Vagina (tissue), 2 donors: ENCODE data around the gene FRMPD2. TPM values are rescaled to one million over a fixed set of nuclear protein-coding genes. Genes with fewer than 3 reads are reported as not detected.

Experiments
- DNase-seq, 2 donors: peaks; one replicate each; pipeline ENCODE4 v3.0.0-alpha.2; 2017; ENCODE audit errors: extremely low spot score in 2 of 2
- H3K27ac ChIP-seq: fragments of 200-600 bp; sonication (generic); one replicate; pipeline ENCODE4 v1.5.1; 2019
- H3K27me3 ChIP-seq: fragments of 200-600 bp; sonication (generic); one replicate; pipeline ENCODE4 v1.5.1; 2019
- H3K36me3 ChIP-seq, 2 donors: fragments of 200-600 bp; sonication (generic); one replicate each; pipeline ENCODE4 v1.5.1; 2017 to 2019
- H3K4me1 ChIP-seq: fragments of 200-600 bp; sonication (generic); one replicate; pipeline ENCODE4 v1.5.1; 2019
- H3K4me3 ChIP-seq, 2 donors: fragments of 200-600 bp; sonication (generic); 1 replicate in 1 of 2; 2 replicates in 1 of 2; pipeline ENCODE4 v1.5.1; 2016 to 2019
- H3K9me3 ChIP-seq: fragments of 200-600 bp; sonication (generic); one replicate; pipeline ENCODE4 v1.5.1; 2019
- CTCF ChIP-seq, 3 experiments: fragments of 450-650 bp in 2 of 3; fragments of 200-600 bp in 1 of 3; sonication (generic) in 1 of 3; IDR thresholded peaks; one replicate each; pipeline ENCODE4 v1.5.1; 2017 to 2019; ENCODE audit warnings: antibody characterized with exemption in 3 of 3, mild to moderate bottlenecking in 2 of 3, moderate library complexity in 2 of 3
- POLR2A ChIP-seq, 2 donors: fragments of 450-650 bp; IDR thresholded peaks; one replicate each; pipeline ENCODE4 v1.6.1; 2017; ENCODE audit warnings: antibody characterized with exemption in 2 of 2, mild to moderate bottlenecking in 2 of 2, moderate library complexity in 2 of 2
- POLR2AphosphoS5 ChIP-seq, 2 donors: sonication (generic); formaldehyde crosslinking; IDR thresholded peaks; one replicate each; pipeline ENCODE4 v1.9.0; 2017; ENCODE audit warnings: antibody characterized with exemption in 2 of 2, mild to moderate bottlenecking in 2 of 2, low read depth in 1 of 2; ENCODE audit not compliant: insufficient read depth in 1 of 2
- intact Hi-C: fragments of 100-400 bp; cut with DNase I; formaldehyde crosslinking; loops from one replicate; pipeline ENCODE4 v1.15.1; 2023
- total RNA-seq: library from RNA; depleted of rRNA; stranded (reverse); fragments of >200 nt; gene quantifications from one replicate; pipeline ENCODE4 v1.2.3, GENCODE V29; 2016

FRMPD2 gene
- total RNA-seq, 1 donor from 2014 or later, result not detected

- Histone ChIP-seq H3K36me3 (no peaks in the 10 kb centered on the region), H3K27me3 (no peaks in the 10 kb centered on the region), H3K9me3 (no peaks in the 10 kb centered on the region), H3K4me3 (no peak overlapping the region), H3K27ac (no peak overlapping the region), H3K4me1 (no peaks in the 10 kb centered on the region)
- no peak for DNase-seq
- intact Hi-C loops, result no loop called here
- TF ChIP-seq POLR2AphosphoS5 (IDR thresholded peaks at IDR 0.05; ENCODE audit: insufficient read depth in 1 of 2, low read depth in 1 of 2) (no peak), POLR2A (IDR thresholded peaks at IDR 0.05) (no peak), CTCF (IDR thresholded peaks at IDR 0.05) (no peak)
These were observed 22.8 kb downstream of the FRMPD2 start for GRCh38 chr10:48251525-48252353.

- no peaks in the 10 kb centered on the region for H3K9me3 ChIP-seq
These were observed 23.4 kb downstream of the FRMPD2 start for GRCh38 chr10:48251152-48251524.

GRCh38 chr10:48249763-48250351, 24.6 kb downstream of the FRMPD2 start:
- DNase-seq, result no peak
- no peaks in the 10 kb centered on the region for H3K9me3 ChIP-seq
- no peak for TF ChIP-seq CTCF (IDR thresholded peaks at IDR 0.05)
- TF ChIP-seq POLR2AphosphoS5 (IDR thresholded peaks at IDR 0.05; ENCODE audit: insufficient read depth in 1 of 2, low read depth in 1 of 2), result no peak
- TF ChIP-seq POLR2A (IDR thresholded peaks at IDR 0.05), result no peak
- no peaks in the 10 kb centered on the region for H3K4me1 ChIP-seq
- no peak overlapping the region for H3K4me3 ChIP-seq
- H3K27ac ChIP-seq, result no peak overlapping the region
- intact Hi-C loops, result no loop called here
- H3K36me3 ChIP-seq, result no peaks in the 10 kb centered on the region
- H3K27me3 ChIP-seq, result no peaks in the 10 kb centered on the region

More at GRCh38 chr10:48251152-48251524, 23.4 kb downstream of the FRMPD2 start:
- TF ChIP-seq POLR2A (IDR thresholded peaks at IDR 0.05), result no peak
- no peak for TF ChIP-seq CTCF (IDR thresholded peaks at IDR 0.05)
- no peak for TF ChIP-seq POLR2AphosphoS5 (IDR thresholded peaks at IDR 0.05; ENCODE audit: insufficient read depth in 1 of 2, low read depth in 1 of 2)
- H3K27me3 ChIP-seq, result no peaks in the 10 kb centered on the region
- intact Hi-C loops, result no loop called here
- no peak overlapping the region for H3K4me3 ChIP-seq
- no peaks in the 10 kb centered on the region for H3K36me3 ChIP-seq
- no peak for DNase-seq
- no peak overlapping the region for H3K27ac ChIP-seq
- no peaks in the 10 kb centered on the region for H3K4me1 ChIP-seq

GRCh38 chr10:48249004-48249762, 25.3 kb downstream of the FRMPD2 start:
- Histone ChIP-seq H3K27ac (no peak overlapping the region), H3K9me3 (no peaks in the 10 kb centered on the region), H3K36me3 (no peaks in the 10 kb centered on the region), H3K4me1 (no peaks in the 10 kb centered on the region), H3K27me3 (no peaks in the 10 kb centered on the region), H3K4me3 (no peak overlapping the region)
- no peak for TF ChIP-seq CTCF (IDR thresholded peaks at IDR 0.05)
- TF ChIP-seq POLR2AphosphoS5 (IDR thresholded peaks at IDR 0.05; ENCODE audit: insufficient read depth in 1 of 2, low read depth in 1 of 2), result no peak
- no peak for TF ChIP-seq POLR2A (IDR thresholded peaks at IDR 0.05)
- intact Hi-C loops, result no loop called here
- DNase-seq, result no peak
